HG02943 (cell line): ENCODE results near the gene OTOP2.
"Not testable (repeated sequence)": the region's sequence is repeated elsewhere in the genome, so short reads cannot be mapped to it uniquely, and the experiment has no call there.

ENCODE experiments used
- ATAC-seq: cut with Tn5 transposase; IDR thresholded peaks from one replicate; pipeline ENCODE4 v1.9.1; 2021; ENCODE audit warnings: mild to moderate bottlenecking, low read depth, moderate library complexity; ENCODE audit not compliant: unreplicated experiment

The OTOP2 gene

GRCh38 chr17:74969501-74969900 is 45.4 kb downstream of the OTOP2 start:
- not testable (repeated sequence) for ATAC-seq

- ATAC-seq: no peak
These were observed 46.3 kb downstream of the OTOP2 start for GRCh38 chr17:74970395-74970794.

GRCh38 chr17:74971069-74971841 is 47.2 kb downstream of the OTOP2 start:
- no peak for ATAC-seq

DNA sequence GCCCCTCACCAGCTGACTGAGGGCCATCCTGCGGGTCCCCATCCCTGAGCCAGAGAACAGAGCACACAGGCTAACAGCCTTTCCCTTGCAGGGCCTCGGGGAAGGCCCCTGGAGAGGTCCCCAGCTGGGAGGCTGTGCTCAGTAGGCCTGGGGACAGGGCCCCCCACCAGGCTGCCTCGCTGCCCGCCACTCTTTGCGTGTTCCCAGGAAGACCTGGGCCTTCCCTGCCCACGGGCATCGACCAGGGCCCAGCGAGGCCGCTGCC is 47.7 kb downstream of the OTOP2 start:
- ATAC-seq: no peak

DNA sequence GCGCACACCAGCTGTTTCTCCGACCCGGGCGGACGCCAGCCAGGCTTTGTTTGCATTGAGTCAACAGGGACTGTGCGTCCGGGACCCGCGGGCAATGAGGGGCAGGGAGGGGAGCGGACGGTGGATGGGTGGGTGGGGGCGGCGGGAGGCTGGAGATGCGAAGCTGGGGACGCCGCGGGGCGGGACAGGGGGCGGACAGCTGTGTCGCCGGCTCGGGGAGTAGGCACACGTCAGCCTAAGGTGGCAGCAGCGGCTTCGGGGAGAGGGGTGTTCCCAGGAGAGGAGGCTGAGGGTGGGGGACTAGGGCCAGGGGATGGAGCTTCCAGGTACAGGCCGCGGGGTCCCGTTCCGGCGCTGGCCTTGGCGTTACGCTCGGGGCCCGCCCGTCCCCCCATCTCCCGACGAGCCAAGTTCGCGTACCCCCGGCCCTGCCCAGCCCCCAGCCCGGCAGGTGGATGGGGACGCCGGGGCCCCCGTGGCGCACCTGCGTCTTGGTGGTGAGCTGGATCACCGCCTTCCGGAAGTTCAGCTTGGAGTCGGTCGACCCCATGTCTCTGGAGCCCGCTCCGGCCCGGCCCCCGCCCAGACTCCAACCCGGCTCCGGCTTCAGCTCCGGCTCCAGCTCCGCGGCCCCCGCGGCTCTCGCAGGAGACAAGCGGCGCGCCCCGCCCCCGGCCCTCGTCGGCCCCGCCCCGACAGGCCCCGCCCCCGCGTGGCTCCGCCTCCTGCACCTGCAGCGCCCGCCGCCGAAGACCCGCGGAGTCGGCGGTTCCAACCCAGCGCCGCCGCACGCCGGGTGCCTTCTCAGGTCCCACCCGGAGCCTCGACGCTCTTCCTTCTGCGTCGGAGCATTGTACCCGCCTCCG is 48.3 kb downstream of the OTOP2 start, which contains the start of gene HID1:
Gene HID1, minus strand, starts transcription at position 653 of the 866 bp plus-strand sequence. Its CDS starts 103 bp downstream, at position 550.
- ATAC-seq: no peak

DNA sequence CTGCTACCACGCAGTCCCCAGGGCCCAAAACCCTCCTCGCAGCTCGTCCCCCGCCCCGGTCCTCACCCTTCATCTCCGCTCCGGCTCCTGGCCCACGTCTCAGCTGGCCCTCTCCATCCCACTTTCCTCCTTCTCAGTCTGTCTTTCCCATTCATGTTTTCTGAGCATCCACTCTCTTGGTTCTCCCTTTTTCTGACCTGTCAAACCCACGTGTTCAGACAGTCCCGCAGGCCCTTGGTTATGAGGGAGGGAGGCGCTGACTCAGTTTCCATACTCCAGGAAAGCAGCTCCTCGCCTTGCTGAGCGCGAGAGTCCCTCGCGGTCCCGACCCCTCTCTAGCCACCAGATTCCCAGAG is 48.9 kb downstream of the OTOP2 start:
- ATAC-seq: no peak

- ATAC-seq: no peak
These were observed 51.9 kb downstream of the OTOP2 start for GRCh38 chr17:74975943-74976342.

DNA sequence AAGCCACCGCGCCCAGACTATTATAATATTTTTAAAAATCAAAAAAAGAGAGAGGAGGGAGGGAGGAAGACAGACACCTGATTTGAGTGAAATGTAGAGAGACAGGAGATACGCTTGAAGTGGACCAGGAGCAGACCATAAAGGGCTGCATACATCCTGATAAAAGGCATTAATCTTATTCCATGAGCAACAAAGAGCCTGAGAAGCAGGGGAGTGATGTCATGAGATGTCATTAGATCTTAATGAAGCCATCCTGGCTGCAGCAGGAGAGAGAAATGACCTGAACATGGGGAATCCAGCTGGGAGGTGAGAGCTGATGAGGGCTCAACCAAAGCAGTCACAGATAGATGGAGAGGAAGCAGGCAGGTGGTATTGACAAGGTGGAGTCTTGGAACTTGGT is 53.7 kb downstream of the OTOP2 start:
- no peak for ATAC-seq

DNA sequence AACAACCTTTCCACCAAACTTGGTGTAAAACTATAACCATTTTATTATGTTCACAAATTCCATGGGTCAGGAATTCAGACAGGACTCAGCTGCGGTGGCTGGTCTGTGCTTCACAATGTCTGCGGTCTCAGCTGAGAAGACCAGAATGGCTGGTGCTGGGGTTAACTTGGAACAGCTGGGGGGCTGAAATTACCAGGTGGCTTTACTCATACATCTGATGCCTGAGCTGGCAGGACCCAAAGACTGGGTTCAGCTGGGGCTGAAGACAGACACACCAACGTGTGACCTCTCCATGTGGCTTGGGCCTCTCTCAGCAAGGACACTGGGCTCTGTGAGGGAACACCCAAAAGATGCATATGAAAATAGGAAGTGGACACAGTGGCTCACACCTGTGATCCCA is 54.2 kb downstream of the OTOP2 start:
- no peak for ATAC-seq

- no peak for ATAC-seq
These were observed 55.5 kb downstream of the OTOP2 start for GRCh38 chr17:74979408-74980146.

GRCh38 chr17:74981318-74981978 is 57.4 kb downstream of the OTOP2 start:
- no peak for ATAC-seq

DNA sequence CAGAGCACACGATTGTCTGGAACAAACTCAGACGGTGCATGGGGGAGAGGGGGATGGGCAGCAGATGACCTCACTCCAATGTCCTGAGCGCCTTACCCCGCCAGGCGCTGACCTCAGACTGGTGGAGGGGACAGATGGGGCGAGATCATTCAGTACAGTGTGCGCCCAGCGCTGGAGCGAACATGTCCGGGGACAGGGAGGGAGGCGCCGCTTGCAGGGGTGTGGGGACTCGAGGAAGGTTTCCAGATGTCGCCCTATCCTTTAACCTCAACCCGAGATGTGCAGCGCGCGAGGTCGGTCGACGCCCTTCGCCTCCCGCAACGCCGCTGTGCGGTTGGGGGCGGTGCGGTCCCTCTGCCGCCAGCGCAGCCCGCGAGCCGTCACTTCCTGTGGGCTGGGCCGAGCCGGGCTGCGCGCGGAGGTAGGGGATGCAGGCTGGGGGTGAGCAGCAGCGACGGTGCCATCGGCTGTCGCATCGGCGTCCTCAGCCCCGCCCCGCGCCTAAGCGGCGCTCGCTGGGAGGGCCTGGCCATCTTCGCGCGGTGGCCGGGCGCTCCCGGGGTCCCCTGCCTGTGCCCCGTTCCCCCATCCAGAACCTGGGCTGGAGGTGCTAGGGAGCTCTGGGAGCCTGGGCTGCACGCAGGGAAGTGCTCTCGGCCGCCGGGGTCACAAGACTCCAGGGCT is 58.0 kb downstream of the OTOP2 start:
- ATAC-seq: no peak

DNA sequence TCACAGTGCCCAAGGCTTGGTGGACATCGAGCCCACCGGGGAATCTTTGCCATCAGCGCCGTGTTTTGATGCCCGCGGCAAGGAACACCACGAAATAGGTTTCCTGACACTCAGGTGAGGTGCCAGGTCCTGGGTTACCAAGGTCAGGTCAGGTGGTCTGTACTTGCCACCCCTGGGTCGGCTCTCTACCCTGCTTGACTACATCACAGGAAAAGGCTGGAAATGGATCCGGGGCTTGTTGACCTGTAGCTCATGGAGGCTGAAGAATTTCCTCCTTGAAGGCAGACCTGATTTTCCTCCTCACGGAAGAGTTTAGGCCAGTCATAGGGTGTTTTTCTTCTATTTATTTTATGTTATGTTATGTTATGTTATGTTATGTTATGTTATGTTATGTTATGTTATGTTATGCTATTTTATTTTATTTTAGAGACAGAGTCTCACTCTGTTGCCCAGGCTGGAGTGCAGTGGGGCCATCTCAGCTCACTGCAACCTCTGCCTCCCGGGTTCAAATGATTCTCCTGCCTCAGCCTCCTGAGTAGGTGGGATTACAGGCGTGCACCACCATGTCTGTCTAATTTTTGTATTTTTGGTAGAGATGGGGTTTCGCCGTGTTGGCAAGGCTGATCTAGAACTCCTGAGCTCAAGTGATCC is 58.7 kb downstream of the OTOP2 start:
- not testable (repeated sequence) for ATAC-seq
